ENCODE measurements around the gene FNDC5.

The FNDC5 gene

DNA sequence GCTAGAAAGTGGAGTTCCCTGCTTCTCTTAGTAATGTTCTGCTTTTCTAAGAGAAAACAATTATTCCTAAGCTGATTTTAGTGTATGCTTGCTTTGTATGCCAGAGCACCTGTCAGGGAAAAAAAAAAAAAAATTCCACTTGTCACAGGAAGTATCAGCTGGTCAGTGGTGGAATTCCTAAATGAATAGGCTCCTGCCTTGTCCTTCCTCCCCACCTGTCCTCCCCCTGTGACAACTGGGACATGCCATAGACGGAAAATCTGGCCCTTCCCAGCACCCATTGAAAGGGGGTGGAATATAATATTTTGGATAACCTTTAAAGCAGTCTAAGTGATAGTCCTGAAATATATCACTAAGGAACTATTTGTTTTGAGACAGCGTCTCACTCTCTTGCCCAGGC is 10.8 kb downstream of the FNDC5 start:
- Histone ChIP-seq H3K4me3 (ENCODE audit: low read depth, low read length) (no peak overlapping the region), H2BK12ac (ENCODE audit: low read length) (no peak overlapping the region), H3K4me1 (ENCODE audit: control insufficient read depth in 1 of 2, insufficient read depth in 2 of 2, low read length in 2 of 2) (no peaks in the 10 kb centered on the region), H3K79me2 (ENCODE audit: control insufficient read depth, insufficient read depth, low read length, poor library complexity) (no peaks in the 10 kb centered on the region), H3K36me3 (ENCODE audit: control insufficient read depth in 1 of 2, insufficient read depth in 2 of 2, low read length in 2 of 2) (peaks cover 2 to 14% of the 10 kb centered on the region in 2 experiments), H2BK120ac (ENCODE audit: insufficient read depth, low read length, poor library complexity) (no peak overlapping the region), H3K9me3 (ENCODE audit: insufficient read depth, low read depth, low read length) (peaks cover 2% of the 10 kb centered on the region), H3K79me1 (ENCODE audit: low read length) (no peaks in the 10 kb centered on the region), H4K12ac (ENCODE audit: low read depth, low read length) (no peak overlapping the region), H3K27me3 (ENCODE audit: insufficient read depth, low read length) (no peaks in the 10 kb centered on the region), H2AFZ (ENCODE audit: insufficient read depth, low read length, poor library complexity) (no peak overlapping the region), H3K4me2 (ENCODE audit: low read length) (no peak overlapping the region), H3K23ac (ENCODE audit: low read length) (no peak overlapping the region), H3K14ac (ENCODE audit: low read length) (no peak overlapping the region), H4K8ac (ENCODE audit: low read depth, low read length) (no peak overlapping the region), H4K91ac (ENCODE audit: low read depth, low read length) (no peak overlapping the region), H3K27ac (ENCODE audit: low read depth, low read length) (no peak overlapping the region), H2AK5ac (ENCODE audit: low read length) (no peak overlapping the region), H3K9ac (ENCODE audit: low read length) (no peak overlapping the region), H3K4ac (ENCODE audit: low read depth, low read length) (no peak overlapping the region), H3K18ac (ENCODE audit: low read length) (no peak overlapping the region), H2BK5ac (ENCODE audit: low read depth, low read length, poor library complexity) (no peak overlapping the region)
- DNase-seq = no peak
- no CpG with 5 or more reads among the region's 2 CpGs for WGBS (ENCODE audit: extremely low coverage, insufficient coverage, insufficient read length)

DNA sequence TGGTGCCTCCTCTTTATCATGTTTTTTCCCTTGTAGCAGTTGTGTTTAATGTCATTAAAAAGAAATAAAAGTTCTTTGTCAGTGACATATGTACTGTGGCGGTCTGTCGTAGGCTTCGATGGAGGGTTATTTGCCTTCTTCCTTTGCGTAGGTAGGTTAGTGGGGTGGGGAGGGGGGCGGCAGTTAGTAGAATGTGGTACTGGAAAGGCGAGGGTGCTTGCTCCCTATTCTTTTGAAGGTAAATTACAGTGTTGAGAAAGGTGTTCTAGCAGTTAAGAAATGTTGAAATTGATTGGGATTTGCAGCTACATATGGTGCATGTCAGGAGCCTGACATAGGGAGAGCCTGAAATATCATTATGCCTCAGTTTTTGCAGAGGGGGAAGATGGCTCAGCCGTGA is 11.9 kb downstream of the FNDC5 start:
- Histone ChIP-seq H3K9ac (ENCODE audit: low read length) (no peak overlapping the region), H3K4me2 (ENCODE audit: low read length) (no peak overlapping the region), H4K12ac (ENCODE audit: low read depth, low read length) (no peak overlapping the region), H2AFZ (ENCODE audit: insufficient read depth, low read length, poor library complexity) (no peak overlapping the region), H2AK5ac (ENCODE audit: low read length) (no peak overlapping the region), H3K23ac (ENCODE audit: low read length) (no peak overlapping the region), H3K36me3 (ENCODE audit: control insufficient read depth in 1 of 2, insufficient read depth in 2 of 2, low read length in 2 of 2) (peaks cover 2 to 16% of the 10 kb centered on the region in 2 experiments), H4K8ac (ENCODE audit: low read depth, low read length) (no peak overlapping the region), H2BK5ac (ENCODE audit: low read depth, low read length, poor library complexity) (no peak overlapping the region), H2BK120ac (ENCODE audit: insufficient read depth, low read length, poor library complexity) (no peak overlapping the region), H3K79me2 (ENCODE audit: control insufficient read depth, insufficient read depth, low read length, poor library complexity) (no peaks in the 10 kb centered on the region), H3K9me3 (ENCODE audit: insufficient read depth, low read depth, low read length) (peaks cover 2% of the 10 kb centered on the region), H3K27ac (ENCODE audit: low read depth, low read length) (no peak overlapping the region), H3K27me3 (ENCODE audit: insufficient read depth, low read length) (no peaks in the 10 kb centered on the region), H3K4me1 (ENCODE audit: control insufficient read depth in 1 of 2, insufficient read depth in 2 of 2, low read length in 2 of 2) (no peaks in the 10 kb centered on the region), H3K4me3 (ENCODE audit: low read depth, low read length) (no peak overlapping the region), H2BK12ac (ENCODE audit: low read length) (no peak overlapping the region), H3K14ac (ENCODE audit: low read length) (no peak overlapping the region), H3K4ac (ENCODE audit: low read depth, low read length) (no peak overlapping the region), H4K91ac (ENCODE audit: low read depth, low read length) (no peak overlapping the region), H3K18ac (ENCODE audit: low read length) (no peak overlapping the region), H3K79me1 (ENCODE audit: low read length) (no peaks in the 10 kb centered on the region)
- WGBS (ENCODE audit: extremely low coverage, insufficient coverage, insufficient read length) = no CpG with 5 or more reads among the region's 7 CpGs
- DNase-seq = no peak

DNA sequence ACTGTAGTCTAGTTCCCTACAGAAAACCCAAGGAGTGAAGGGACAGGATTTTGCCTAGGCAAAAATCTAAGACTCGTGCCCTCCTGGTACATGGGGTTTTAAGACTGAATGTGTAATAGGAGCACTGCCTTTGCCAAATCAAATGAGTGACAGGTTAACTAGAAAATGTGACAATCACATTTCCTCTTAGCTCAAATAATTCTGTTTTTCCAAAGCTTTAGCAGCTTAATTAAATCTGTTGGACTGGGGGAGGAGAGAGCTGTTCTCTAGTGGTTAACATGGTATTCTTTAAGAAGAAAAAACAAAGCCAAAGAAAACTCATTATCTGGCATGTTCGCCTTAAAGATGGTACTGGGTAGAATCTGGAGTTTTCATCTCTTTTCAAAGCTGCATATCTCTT is 12.6 kb downstream of the FNDC5 start:
- Histone ChIP-seq H4K91ac (ENCODE audit: low read depth, low read length) (no peak overlapping the region), H3K79me1 (ENCODE audit: low read length) (no peaks in the 10 kb centered on the region), H3K36me3 (ENCODE audit: control insufficient read depth in 1 of 2, insufficient read depth in 2 of 2, low read length in 2 of 2) (peaks cover 3 to 21% of the 10 kb centered on the region in 2 experiments), H3K9ac (ENCODE audit: low read length) (no peak overlapping the region), H3K18ac (ENCODE audit: low read length) (no peak overlapping the region), H2AK5ac (ENCODE audit: low read length) (no peak overlapping the region), H3K4ac (ENCODE audit: low read depth, low read length) (no peak overlapping the region), H2BK5ac (ENCODE audit: low read depth, low read length, poor library complexity) (no peak overlapping the region), H3K27me3 (ENCODE audit: insufficient read depth, low read length) (no peaks in the 10 kb centered on the region), H3K4me3 (ENCODE audit: low read depth, low read length) (no peak overlapping the region), H3K4me2 (ENCODE audit: low read length) (no peak overlapping the region), H3K27ac (ENCODE audit: low read depth, low read length) (no peak overlapping the region), H2BK120ac (ENCODE audit: insufficient read depth, low read length, poor library complexity) (no peak overlapping the region), H3K9me3 (ENCODE audit: insufficient read depth, low read depth, low read length) (peaks cover under 1% of the 10 kb centered on the region), H4K12ac (ENCODE audit: low read depth, low read length) (no peak overlapping the region), H3K79me2 (ENCODE audit: control insufficient read depth, insufficient read depth, low read length, poor library complexity) (no peaks in the 10 kb centered on the region), H3K14ac (ENCODE audit: low read length) (no peak overlapping the region), H3K4me1 (ENCODE audit: control insufficient read depth in 1 of 2, insufficient read depth in 2 of 2, low read length in 2 of 2) (no peaks in the 10 kb centered on the region), H3K23ac (ENCODE audit: low read length) (no peak overlapping the region), H2BK12ac (ENCODE audit: low read length) (no peak overlapping the region), H4K8ac (ENCODE audit: low read depth, low read length) (no peak overlapping the region), H2AFZ (ENCODE audit: insufficient read depth, low read length, poor library complexity) (no peak overlapping the region)
- no peak for DNase-seq
- no CpG with 5 or more reads among the region's 2 CpGs for WGBS (ENCODE audit: extremely low coverage, insufficient coverage, insufficient read length)

DNA sequence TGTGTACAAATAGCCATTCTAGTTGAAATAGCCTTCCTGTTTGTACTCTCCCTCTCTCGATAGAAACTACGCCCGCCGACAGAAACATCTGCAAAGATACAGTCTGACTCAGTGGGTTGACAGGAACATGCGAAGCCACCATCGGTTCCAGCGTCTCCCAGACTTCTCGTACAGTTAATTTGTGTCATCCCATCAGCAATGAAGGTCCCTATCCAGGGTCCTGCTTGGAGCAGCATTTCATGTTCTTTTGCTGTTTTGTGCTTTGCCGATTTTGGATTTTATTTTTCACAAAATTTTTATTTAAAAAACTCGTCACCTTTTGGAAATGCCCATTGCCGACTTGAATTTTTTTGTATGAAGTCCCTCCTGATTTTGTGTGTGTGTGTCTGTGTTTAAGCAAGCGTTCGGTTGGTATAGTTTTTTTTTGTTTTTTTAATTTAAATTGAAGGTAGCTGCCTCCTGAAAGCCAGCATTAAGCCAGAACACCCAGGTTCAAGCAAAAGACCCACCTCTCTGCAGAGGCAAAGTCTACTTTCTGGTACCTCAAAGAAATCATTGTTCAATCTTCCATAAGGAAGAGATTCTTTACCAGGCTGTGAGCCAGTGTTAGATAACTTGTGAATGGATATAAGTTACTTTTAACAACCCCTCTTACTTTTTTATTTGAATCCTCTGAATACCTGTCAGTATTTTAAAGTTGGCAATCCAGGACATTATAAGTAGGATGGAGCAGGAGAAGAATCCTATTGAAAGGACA is 14.7 kb downstream of the FNDC5 start:
- Histone ChIP-seq H3K36me3 (ENCODE audit: control insufficient read depth in 1 of 2, insufficient read depth in 2 of 2, low read length in 2 of 2) (peaks cover 7 to 20% of the 10 kb centered on the region in 2 experiments), H3K27me3 (ENCODE audit: insufficient read depth, low read length) (no peaks in the 10 kb centered on the region), H2AK5ac (ENCODE audit: low read length) (no peak overlapping the region), H3K23ac (ENCODE audit: low read length) (no peak overlapping the region), H2BK120ac (ENCODE audit: insufficient read depth, low read length, poor library complexity) (no peak overlapping the region), H4K8ac (ENCODE audit: low read depth, low read length) (no peak overlapping the region), H4K12ac (ENCODE audit: low read depth, low read length) (no peak overlapping the region), H3K18ac (ENCODE audit: low read length) (no peak overlapping the region), H3K79me1 (ENCODE audit: low read length) (no peaks in the 10 kb centered on the region), H3K4ac (ENCODE audit: low read depth, low read length) (no peak overlapping the region), H2BK5ac (ENCODE audit: low read depth, low read length, poor library complexity) (no peak overlapping the region), H3K79me2 (ENCODE audit: control insufficient read depth, insufficient read depth, low read length, poor library complexity) (no peaks in the 10 kb centered on the region), H3K14ac (ENCODE audit: low read length) (no peak overlapping the region), H3K4me1 (ENCODE audit: control insufficient read depth in 1 of 2, insufficient read depth in 2 of 2, low read length in 2 of 2) (no peaks in the 10 kb centered on the region), H3K9me3 (ENCODE audit: insufficient read depth, low read depth, low read length) (no peaks in the 10 kb centered on the region), H4K91ac (ENCODE audit: low read depth, low read length) (no peak overlapping the region), H3K4me2 (ENCODE audit: low read length) (no peak overlapping the region), H3K4me3 (ENCODE audit: low read depth, low read length) (no peak overlapping the region), H3K27ac (ENCODE audit: low read depth, low read length) (no peak overlapping the region), H2BK12ac (ENCODE audit: low read length) (no peak overlapping the region), H3K9ac (ENCODE audit: low read length) (no peak overlapping the region), H2AFZ (ENCODE audit: insufficient read depth, low read length, poor library complexity) (no peak overlapping the region)
- DNase-seq = no peak
- no CpG with 5 or more reads among the region's 13 CpGs for WGBS (ENCODE audit: extremely low coverage, insufficient coverage, insufficient read length)
